ENCODE data around the gene KPRP. TPM values are rescaled to one million over a fixed set of nuclear protein-coding genes. Genes with fewer than 3 reads are reported as not detected.

KPRP gene, protein sequence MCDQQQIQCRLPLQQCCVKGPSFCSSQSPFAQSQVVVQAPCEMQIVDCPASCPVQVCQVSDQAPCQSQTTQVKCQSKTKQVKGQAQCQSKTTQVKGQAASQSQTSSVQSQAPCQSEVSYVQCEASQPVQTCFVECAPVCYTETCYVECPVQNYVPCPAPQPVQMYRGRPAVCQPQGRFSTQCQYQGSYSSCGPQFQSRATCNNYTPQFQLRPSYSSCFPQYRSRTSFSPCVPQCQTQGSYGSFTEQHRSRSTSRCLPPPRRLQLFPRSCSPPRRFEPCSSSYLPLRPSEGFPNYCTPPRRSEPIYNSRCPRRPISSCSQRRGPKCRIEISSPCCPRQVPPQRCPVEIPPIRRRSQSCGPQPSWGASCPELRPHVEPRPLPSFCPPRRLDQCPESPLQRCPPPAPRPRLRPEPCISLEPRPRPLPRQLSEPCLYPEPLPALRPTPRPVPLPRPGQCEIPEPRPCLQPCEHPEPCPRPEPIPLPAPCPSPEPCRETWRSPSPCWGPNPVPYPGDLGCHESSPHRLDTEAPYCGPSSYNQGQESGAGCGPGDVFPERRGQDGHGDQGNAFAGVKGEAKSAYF
- total RNA-seq: not detected in 2 replicates

DNA sequence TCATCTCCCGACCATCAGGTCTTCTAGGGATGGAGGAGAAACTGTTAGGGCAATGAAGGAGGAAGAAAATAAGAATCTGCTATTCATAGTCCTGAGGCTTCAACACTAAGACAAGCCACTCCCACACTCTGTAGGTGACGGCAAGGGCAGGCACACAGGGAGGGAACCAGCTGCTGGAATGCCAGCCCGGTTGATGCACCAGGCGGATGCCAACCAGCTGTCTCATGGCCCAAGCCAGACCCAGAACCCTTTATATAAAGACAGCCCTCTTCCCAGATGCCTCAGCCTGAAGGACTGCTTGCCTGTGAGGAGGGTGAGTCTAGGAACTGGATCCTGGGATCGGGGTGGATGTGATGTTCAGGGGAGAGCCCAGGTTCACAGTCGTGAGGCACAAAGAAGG, at the start of gene KPRP:
KPRP (plus strand) TSS at position 279 of the 400 bp plus-strand sequence. CDS start 1,564 bp downstream, outside the sequence.

DNA sequence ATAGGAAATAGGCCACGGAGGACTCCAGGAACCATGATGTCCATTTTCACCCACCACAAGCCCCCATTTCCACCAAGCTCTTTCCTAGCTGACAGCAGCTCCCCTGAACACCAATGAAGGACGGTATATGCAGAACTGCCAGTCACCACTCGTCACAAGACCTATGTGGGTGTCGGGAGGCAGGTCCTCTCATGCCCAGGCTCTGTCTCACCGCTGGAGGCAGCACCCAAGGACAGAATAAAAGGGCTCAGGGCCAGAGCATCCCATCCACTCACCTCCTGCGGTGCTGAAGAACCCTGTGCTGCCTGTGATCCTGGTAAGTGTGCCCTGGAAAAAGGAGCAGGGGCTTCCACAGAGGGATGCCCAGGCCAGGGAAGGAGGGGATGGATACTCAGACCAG, 17.1 kb downstream of the KPRP start, which contains the start of gene LCE1F:
LCE1F (plus strand) TSS at position 266 of the 400 bp plus-strand sequence. CDS start 1,232 bp downstream, outside the sequence.

DNA sequence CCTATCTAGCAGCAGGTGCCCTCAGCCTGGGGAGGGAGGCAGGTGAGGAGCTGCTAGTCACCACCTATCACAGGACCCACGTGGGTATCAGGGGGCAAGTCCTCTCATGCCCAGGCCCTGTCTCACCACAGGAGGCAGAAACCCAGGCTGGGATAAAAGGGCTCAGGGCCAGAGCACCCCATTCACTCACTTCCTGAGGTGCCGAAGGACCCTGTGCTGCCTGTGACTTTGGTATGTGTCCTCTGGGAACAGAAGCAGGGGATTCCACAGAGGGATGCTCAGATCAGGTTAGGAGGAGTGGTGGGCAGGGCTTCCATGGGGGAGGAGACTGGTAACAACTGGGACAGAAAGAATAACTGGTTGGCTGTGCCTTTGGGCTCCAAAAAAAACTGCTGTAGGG, 28.3 kb downstream of the KPRP start, which contains the start of gene LCE1E:
LCE1E (plus strand) TSS at position 181 of the 400 bp plus-strand sequence. CDS start 1,043 bp downstream, outside the sequence.

DNA sequence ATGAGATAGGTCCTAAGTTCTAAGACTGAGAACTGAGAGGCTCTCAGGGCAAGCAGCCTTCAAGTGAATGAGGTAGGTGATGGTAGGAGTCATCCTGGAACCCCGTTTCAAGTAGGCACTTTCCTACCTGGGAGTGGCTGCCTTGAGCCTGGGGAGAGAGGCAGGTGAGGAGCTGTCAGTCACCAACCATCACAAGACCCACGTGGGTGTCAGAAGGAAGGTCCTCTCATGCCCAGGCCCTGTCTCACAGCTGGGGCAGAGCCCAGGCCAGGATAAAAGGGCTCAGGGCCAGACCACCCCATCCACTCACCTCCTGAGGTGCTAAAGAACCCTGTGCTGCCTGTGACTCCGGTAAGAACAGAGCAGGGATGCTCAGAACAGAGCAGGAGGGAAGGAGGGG, 38.6 kb downstream of the KPRP start, which contains the start of gene LCE1D:
LCE1D (plus strand) TSS at position 301 of the 400 bp plus-strand sequence. CDS start 1,074 bp downstream, outside the sequence.

DNA sequence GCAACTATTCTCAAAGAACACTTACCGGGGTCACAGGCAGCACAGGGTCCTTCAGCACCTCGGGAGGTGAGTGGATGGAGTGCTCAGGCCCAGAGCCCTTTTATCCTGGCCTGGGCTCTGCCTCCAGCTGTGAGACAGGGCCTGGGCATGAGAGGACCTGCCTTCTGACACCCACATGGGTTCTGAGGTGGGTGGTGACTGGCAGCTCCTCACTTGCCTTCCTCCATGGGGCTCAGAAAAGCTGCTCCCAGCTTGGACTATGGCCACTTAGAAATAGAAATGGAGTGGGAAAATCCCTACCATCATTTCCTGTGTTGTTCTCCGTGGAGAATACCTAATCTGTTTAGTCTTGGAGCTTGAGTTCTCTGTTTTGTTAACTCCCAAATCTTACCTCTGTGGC, 48.8 kb downstream of the KPRP start, which contains the start of gene LCE1C:
LCE1C (minus strand) TSS at position 76 of the 400 bp plus-strand sequence. CDS start 1,173 bp downstream, outside the sequence.

Other genes with a start within 250 kb of the KPRP start
- gene LCE5A, start 247.2 kb upstream of the KPRP start, total RNA-seq: not detected in 2 replicates
- gene CRCT1, start 243.5 kb upstream of the KPRP start, total RNA-seq: not detected in 2 replicates
- gene LCE3E, start 191.2 kb upstream of the KPRP start, total RNA-seq: not detected in 2 replicates
- not detected in 2 replicates for gene LCE3D, start 177.5 kb upstream of the KPRP start, total RNA-seq
- not detected in 2 replicates for gene LCE3C, start 157.8 kb upstream of the KPRP start, total RNA-seq
- not detected in 2 replicates for gene LCE3B, start 144.2 kb upstream of the KPRP start, total RNA-seq
- not detected in 2 replicates for gene LCE3A, start 134.9 kb upstream of the KPRP start, total RNA-seq
- gene LCE2D, start 94.6 kb upstream of the KPRP start, total RNA-seq: not detected in 2 replicates
- not detected in 2 replicates for gene LCE2C, start 82.7 kb upstream of the KPRP start, total RNA-seq
- not detected in 2 replicates for gene LCE2B, start 71.9 kb upstream of the KPRP start, total RNA-seq
- gene LCE2A, start 59.7 kb upstream of the KPRP start, total RNA-seq: not detected in 2 replicates
- not detected in 2 replicates for gene LCE4A, start 49.9 kb upstream of the KPRP start, total RNA-seq
- not detected in 2 replicates for gene LCE1F, start 17.1 kb downstream of the KPRP start, total RNA-seq
- gene LCE1E, start 28.2 kb downstream of the KPRP start, total RNA-seq: not detected in 2 replicates
- not detected in 2 replicates for gene LCE1D, start 38.7 kb downstream of the KPRP start, total RNA-seq
- gene LCE1C, start 48.6 kb downstream of the KPRP start, total RNA-seq: not detected in 2 replicates
- not detected in 2 replicates for gene LCE1B, start 53.9 kb downstream of the KPRP start, total RNA-seq
- not detected in 2 replicates for gene LCE1A, start 69.4 kb downstream of the KPRP start, total RNA-seq
- not detected in 2 replicates for gene LCE6A, start 84.8 kb downstream of the KPRP start, total RNA-seq
- gene LCE7A, start 102.0 kb downstream of the KPRP start, total RNA-seq: not detected in 2 replicates
- not detected in 2 replicates for gene SMCP, start 120.3 kb downstream of the KPRP start, total RNA-seq
- gene IVL, start 150.5 kb downstream of the KPRP start, total RNA-seq: not detected in 2 replicates
- gene SPRR5, start 189.2 kb downstream of the KPRP start, total RNA-seq: not detected in 2 replicates
- not detected in 2 replicates for gene SPRR4, start 212.6 kb downstream of the KPRP start, total RNA-seq
- not detected in 2 replicates for gene SPRR1A, start 226.1 kb downstream of the KPRP start, total RNA-seq
- not detected in 2 replicates for gene SPRR3, start 243.7 kb downstream of the KPRP start, total RNA-seq

Measured in smooth muscle cell of bladder (primary cell).